Stimulated activated CD4-positive, alpha-beta T cell treated with anti-CD3 and anti-CD28 coated beads, TNF-alpha, amount 100 ng/mL, for 48 hours (primary cell): ENCODE measurements around the gene S100A3.
"Not testable (repeated sequence)": the region's sequence is repeated elsewhere in the genome, so short reads cannot be mapped to it uniquely, and the experiment has no call there.

Experiments used
- DNase-seq, 3 donors: peaks; one replicate each; pipeline ENCODE4 v3.0.0-alpha.2; 2020; ENCODE audit warnings: low read depth in 3 of 3

Gene S100A3

DNA sequence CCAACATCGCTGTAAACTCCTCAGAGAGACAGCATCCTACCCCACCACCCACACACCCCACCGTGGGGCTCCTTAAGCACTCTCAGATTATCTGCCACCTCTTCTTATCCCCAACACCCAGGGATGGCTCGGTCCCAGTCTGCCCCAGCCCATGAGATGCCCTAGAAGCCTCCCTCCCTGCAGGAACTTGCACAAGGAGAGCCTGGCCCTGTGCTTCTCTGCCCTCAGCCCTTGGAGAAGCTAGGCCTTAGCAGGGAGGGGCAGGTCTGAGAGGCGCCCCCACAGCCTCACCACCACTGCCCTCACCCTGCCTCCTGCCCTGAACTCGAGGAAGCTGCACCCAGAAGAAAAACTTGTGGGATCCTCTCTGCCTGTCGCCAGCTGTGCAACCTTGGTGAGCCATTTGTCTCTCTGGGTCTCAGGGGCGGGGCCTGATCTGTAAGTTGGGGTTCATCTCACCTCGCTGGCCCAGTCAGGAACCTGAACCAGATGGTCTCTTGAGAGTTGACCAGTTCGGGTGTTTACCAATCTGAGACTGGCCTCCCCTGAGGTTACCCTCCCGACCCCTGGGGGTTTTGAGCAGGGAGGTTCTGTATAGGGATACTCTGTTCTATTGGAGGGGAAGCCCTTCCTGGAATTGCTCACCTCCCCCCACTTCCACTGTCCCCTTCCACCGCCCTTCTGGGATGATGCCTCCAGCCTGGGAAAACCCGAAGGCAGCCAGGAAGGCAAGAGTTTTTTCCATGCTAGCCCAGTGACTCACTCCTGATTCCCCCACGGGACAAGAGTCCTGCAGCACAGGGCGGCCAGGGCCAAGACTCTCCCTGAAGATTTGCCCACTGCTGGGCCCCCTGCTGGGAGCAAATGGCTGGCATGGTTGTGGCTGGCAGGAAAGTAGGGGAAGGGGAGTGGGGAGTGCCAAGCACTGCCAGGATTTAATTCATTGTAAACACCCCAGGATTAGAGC lies at the start of gene S100A3:
Gene S100A3, minus strand, starts transcription at position 537 of the 967 bp plus-strand sequence. CDS start 773 bp downstream, outside the sequence.
- no peak for DNase-seq

- DNase-seq, result peak in 1 of 3 donors; percentile 0
These were observed 49.5 kb upstream of the S100A3 start for GRCh38 chr1:153598309-153599172.

DNA sequence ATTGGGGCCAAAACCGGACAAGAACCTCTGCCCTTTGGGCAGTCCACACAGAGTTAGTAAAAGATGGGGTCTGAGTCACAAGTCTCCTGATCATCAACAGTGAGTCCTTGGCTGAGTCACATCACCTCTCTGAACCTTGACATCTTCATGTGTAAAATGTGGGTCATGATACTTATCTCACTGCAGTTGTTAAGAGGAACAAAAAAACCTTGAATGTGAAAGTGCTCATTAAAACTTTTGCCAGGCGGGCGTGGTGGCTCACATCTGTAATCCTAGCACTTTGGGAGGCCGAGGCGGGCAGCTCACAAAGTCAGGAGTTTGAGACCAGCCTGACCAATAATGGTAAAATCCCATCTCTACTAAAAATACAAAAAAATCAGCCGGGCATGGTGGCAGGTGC lies 48.1 kb upstream of the S100A3 start:
- DNase-seq, result peak in 1 of 3 donors; percentile 22

GRCh38 chr1:153592748-153593147 lies 43.7 kb upstream of the S100A3 start:
- DNase-seq, result no peak

DNA sequence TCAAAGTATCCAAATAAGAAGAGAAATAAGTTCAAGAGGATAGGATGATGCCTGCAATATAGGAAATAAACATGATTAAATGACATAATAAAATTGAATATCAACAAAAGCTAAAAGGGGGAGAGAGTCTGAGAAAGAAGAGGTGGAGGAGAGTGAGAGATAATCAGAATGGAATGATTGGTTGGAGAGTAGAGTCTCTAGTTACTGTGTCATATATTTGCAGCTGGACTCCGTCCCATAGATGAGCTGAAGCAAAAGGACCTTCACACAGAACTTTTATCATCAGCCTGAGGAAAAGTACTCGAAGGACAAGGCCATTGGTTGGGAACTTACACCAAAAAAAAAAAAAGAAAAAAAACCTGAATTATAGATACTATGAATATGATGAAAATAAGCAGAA lies 39.4 kb upstream of the S100A3 start:
- DNase-seq, result no peak

- not testable (repeated sequence) for DNase-seq
These were observed 39.0 kb upstream of the S100A3 start for GRCh38 chr1:153588033-153588432.

DNA sequence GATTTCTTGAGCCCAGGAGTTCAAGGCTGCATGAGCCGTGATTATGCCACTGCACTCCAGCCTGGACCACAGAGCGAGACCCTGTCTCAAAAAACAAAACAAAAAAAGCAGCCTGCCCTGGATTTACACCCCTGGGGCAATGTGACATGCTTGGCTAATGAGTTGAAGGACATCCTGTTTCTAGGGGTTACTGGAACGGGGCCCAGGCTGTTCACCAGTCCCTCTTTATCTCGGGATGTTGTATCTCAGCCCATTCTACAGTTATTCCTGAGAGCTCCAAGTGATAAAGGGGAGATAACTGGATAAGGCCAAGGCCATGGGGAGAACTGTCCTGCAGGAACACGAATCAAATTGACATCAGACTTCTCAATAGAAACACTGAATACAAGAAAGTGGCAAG lies 38.3 kb upstream of the S100A3 start:
- DNase-seq, result no peak

GRCh38 chr1:153586347-153586746 lies 37.3 kb upstream of the S100A3 start:
- DNase-seq, result no peak

- no peak for DNase-seq
These were observed 35.9 kb upstream of the S100A3 start for GRCh38 chr1:153585006-153585405.

DNA sequence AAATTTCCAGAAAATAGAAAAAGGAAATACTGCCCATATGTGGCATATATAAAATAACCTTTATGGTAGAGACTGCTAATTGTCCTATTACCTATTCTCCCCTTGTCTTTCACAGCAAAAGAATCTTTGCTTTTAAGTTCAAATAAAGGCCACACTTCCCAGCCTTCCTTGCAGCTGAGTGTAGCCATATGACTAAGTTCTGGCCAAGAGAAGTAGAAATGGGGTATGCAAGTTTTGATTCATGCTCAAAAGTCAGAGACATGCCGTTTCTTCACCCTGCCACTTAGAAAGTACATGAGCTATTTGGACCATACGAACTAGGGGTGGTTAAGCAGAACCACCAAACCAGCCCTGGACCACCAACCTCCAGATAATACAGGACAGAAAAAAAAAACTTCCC lies 34.9 kb upstream of the S100A3 start:
- DNase-seq, result no peak

GRCh38 chr1:153583514-153583913 lies 34.5 kb upstream of the S100A3 start:
- DNase-seq, result not testable (repeated sequence)

DNA sequence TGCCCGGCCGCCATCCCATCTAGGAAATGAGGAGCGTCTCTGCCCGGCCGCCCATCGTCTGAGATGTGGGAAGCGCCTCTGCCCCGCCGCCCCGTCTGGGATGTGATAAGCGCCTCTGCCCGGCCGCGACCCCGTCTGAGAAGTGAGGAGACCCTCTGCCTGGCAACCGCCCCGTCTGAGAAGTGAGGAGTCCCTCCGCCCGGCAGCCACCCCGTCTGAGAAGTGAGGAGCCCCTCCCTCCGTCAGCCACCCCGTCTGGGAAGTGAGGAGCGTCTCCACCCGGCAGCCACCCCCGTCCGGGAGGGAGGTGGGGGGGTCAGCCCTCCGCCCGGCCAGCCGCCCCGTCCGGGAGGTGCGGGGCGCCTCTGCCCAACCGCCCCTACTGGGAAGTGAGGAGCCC lies 33.8 kb upstream of the S100A3 start:
- DNase-seq, result not testable (repeated sequence)

DNA sequence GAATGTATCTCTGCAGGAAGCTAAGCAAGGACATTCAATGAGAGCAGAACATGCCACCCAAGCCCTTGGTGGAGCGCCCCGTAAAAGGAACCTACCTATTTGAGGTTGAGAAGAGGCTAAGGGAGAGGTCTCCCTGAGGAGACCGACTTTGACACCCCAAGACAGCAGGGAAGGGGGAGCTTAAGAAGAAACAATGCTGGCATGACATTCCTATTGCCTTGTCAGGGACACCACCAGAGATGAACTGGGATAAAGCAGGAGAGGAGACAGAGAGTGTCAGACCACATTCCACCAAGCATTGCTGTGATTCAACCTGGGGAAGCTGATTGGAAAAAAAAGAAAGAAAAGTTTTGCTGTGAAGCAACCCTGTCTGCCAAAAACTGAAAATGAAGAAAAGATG lies 29.9 kb upstream of the S100A3 start:
- no peak for DNase-seq

GRCh38 chr1:153578490-153578889 lies 29.4 kb upstream of the S100A3 start:
- DNase-seq, result no peak

- DNase-seq, result no peak
These were observed 28.6 kb upstream of the S100A3 start for GRCh38 chr1:153577624-153578051.

GRCh38 chr1:153577138-153577537 lies 28.1 kb upstream of the S100A3 start:
- DNase-seq, result no peak

DNA sequence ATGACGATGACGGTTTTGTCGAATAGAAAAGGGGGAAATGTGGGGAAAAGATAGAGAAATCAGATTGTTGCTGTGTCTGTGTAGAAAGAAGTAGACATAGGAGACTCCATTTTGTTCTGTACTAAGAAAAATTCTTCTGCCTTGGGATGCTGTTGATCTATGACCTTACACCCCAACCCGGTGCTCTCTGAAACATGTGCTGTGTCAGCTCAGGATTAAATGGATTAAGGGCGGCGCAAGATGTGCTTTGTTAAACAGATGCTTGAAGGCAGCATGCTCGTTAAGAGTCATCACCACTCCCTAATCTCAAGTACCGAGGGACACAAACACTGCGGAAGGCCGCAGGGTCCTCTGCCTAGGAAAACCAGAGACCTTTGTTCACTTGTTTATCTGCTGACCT lies 26.4 kb upstream of the S100A3 start:
- not testable (repeated sequence) for DNase-seq

GRCh38 chr1:153575081-153575491 lies 26.0 kb upstream of the S100A3 start:
- DNase-seq, result not testable (repeated sequence)

- no peak for DNase-seq
These were observed 24.3 kb upstream of the S100A3 start for GRCh38 chr1:153573351-153573750.

- DNase-seq, result peak; percentile 43 to 61 (median 53)
These were observed 23.5 kb upstream of the S100A3 start for GRCh38 chr1:153572569-153573015.

- no peak for DNase-seq
These were observed 22.6 kb upstream of the S100A3 start for GRCh38 chr1:153571706-153572105.

DNA sequence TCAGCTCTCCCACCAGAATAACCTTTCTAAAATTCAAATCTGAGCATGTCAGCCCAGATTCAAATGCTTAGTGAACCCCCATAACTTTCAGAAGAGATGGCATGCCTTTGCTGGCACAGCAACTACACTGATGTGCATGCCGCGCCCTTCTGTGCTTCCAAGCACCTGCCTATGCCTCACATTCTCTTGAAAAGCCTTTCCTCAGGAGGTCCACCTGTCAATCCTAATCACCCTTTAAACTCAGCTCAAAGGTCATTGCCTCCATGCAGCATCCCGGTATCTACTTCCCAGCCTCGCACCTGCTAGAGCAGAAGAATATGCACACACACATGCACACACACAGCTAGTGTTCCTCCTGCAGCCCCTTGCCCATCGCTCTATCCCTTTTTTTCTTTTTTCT lies 21.8 kb upstream of the S100A3 start:
- no peak for DNase-seq
